HG03460 (cell line): ENCODE data around the gene FMN1.

Experiments
- ATAC-seq: cut with Tn5 transposase; IDR thresholded peaks from one replicate; pipeline ENCODE4 v1.9.1; 2021; ENCODE audit not compliant: unreplicated experiment

FMN1 gene

DNA sequence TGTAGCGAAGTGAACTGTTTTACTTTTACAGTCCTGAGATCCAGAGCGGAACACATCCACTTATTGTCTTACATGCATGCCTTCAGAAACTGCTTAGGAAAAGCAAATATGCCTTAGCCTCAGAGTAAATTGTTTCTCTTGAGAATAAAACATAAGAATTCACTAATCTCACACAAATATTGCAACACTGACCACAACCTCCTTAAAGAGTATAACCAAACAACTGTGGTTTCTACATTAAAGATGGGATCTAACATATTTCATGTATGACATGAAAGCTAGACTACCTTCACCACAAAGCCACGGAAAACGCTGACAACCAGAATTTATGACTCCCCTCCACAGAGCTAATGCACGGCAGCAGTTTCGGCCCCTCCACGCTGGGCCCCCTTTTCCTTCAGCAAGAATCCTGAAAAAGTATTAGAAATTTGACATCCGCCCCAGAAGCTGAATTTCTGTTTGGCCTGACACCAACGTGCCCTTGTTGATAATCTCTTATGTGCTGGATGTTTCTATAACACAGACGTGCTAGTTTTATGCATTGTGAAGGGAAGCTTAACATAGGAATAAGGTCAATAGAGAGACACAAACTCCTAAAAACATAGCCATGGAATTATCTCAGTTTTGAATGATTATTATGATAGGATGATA lies 392.1 kb downstream of the FMN1 start:
- no peak for ATAC-seq

DNA sequence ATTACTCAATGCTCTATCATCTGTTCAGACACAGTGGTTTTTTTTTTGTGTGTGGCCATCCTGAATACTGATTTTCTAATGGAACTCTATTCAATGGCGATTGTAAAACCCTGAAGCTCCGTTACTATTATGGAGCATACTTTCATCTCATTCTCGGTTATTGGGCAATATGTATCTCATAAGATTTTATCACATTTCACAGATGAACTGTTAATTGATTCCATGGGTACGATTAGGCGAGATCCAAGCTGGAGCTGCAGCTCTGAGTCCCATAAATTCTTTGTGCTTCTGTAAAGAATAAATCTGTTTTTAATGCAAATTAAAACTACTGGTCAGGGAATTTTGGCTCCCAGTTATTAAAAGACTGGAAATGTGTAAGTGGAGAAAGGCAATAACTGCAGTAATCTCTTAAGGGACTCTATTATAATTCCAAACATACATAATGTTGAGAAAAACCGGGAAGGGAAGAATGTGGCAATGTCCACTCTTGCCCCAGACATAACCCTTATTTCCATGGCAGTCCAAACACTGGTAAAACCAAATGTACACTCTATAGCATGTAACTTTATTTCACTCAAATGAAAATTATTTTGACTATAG lies 394.5 kb downstream of the FMN1 start:
- ATAC-seq, result no peak

DNA sequence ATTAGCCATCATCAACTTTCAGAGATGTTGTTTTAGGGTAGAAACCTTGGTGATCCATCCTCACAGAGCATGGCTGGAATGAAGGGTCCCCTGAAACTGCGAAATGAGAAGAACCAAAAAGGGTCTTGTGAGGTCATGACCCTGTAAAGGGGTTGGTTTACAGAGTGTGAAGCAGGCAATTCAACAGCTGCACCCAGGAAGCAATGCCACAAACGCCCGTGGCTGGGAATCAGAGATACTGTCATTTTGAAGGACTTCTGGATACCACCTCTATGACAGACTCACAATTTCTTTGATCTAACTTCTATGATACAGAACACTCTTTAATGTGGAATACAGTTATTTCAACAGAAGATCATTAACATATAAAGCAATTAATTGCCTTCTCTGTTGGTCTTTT lies 397.7 kb downstream of the FMN1 start:
- no peak for ATAC-seq

DNA sequence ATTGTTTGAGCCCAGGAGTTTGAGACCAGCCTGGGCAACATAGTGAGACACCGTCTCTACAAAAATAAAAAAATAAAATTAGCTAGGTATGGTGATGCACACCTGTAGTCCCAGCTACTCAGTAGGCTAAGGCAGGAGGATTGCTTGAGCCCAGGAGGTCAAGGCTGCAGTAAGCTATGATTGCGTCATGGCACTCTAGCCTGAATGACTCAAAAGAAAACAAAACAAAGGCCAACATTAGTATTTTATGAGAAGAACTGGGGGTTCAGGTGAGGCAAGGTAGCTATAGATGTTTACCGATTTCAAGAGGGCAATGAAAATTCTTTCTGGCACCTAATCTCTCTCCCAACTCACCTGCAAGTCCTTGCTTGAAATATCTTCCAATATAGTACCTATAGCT lies 399.5 kb downstream of the FMN1 start:
- ATAC-seq, result no peak

DNA sequence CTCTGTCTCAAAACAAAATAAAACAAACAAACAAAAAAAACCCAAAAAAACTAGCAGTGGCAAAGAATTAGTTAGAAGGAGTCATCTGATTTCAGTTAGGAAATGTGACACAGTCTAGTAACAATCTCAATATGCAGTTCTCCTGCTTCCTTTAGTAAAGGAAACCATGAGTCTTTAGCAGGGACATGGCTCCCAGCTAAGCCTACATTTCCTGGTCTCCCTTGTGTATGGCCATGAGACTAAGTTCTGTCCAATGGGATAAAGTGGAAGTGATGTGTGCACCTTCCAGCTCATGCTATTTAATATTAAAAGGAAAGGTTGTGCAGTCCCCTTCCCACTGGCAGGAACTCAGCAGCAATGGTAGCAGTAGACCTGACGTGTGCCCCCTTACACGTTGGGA lies 402.1 kb downstream of the FMN1 start:
- no peak for ATAC-seq

DNA sequence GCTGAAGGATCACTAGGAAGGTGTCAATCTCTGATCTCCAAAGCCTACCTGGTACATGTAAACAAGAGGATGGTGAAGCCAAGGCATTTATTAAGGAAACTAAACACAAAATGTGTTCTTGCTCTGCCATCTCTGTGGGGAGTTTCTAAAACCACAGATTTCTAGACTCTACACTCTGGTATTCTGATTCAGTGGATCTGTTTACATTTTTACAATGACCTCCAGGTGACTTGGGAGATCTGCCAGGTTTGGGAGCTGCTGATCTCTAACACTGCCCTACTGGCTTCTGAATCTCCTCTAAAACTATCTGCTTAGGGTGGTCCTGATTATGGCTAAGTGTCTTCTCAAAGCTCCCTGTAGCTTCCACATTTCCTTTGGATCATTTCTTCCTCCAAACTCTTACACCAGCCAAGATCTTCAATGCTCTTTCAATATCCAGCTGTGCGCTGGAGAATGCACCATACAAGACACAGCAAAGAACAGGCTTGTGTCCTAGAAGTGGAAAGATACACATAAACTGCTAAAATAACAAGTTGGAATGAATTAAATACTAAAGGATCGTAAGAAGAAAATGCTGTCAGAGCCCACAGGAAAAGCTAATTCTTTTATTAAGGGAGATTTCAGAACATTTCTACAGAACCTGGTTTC lies 404.0 kb downstream of the FMN1 start:
- no peak for ATAC-seq

DNA sequence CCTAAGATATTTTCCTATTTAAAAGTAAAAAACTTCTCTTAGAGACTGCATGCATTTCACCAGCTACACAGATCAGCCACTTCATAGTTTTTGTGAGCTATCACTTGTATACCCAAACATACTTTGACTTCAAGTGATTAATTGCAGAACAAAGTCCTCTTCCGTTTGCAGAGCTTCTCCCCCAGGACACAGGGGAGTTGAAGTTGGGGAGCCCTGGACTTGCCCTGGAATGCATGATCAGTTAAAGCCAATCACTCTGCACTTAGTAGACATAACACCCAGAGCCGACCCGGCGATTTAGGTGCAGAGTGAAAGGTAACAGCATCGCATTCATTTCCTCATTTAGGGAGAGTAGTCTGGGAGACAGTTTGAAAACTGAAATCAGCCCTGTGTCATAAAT lies 406.6 kb downstream of the FMN1 start:
- no peak for ATAC-seq

DNA sequence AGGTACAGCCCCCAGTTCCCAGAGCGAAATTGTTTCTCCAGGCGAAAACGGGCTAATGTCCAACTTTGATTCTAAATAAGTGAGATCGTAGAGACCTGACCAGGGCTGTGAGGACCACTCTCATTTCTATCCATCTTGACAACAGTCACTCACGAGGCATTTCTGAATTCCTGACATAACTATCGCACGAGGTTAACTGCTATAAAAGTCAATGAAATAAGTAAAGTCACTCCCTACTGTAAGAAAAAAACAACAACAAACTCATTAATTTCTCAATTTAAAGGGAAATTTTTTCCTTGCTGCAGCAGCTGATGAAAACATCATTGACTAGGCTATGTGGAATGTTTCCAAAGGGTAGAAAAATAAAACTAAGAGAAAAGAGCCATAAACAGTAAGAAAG lies 407.6 kb downstream of the FMN1 start:
- no peak for ATAC-seq

DNA sequence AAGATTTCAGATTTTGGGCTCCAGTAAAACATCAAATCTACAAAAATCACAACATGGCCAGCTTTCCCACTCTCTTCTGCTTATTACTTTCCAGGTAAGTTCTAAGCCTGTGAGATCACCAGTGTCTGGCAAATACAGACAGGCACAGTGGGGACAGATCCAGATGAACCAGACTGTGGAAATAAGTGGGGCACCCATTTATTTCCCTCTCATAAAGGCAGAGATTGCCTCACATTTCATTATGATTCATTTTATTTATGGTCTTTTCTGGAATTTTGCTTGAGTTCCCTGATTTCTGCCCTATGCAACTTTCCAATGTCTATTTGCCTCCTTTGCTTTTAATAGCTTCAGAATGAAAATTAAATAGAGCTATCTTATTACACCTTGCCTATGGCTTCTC lies 409.9 kb downstream of the FMN1 start:
- ATAC-seq, result no peak

DNA sequence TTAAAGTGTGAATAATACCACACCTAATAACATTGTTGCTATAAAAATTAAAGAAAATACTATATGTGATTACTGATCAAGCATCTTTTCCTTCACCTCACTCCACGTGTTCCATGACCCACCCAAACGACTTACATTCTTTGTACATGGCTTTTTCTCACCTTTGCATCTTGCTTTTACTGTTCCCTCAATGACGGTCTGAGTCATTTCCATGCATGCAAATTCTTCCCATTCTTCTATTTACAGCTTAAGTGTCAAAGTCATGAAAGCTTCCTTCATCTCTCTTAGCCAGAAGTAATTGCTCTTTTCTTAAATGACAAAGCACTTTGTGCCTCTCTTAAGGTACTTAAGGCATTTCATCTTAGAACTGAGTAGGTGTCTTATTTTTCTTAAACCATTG lies 412.7 kb downstream of the FMN1 start:
- no peak for ATAC-seq

DNA sequence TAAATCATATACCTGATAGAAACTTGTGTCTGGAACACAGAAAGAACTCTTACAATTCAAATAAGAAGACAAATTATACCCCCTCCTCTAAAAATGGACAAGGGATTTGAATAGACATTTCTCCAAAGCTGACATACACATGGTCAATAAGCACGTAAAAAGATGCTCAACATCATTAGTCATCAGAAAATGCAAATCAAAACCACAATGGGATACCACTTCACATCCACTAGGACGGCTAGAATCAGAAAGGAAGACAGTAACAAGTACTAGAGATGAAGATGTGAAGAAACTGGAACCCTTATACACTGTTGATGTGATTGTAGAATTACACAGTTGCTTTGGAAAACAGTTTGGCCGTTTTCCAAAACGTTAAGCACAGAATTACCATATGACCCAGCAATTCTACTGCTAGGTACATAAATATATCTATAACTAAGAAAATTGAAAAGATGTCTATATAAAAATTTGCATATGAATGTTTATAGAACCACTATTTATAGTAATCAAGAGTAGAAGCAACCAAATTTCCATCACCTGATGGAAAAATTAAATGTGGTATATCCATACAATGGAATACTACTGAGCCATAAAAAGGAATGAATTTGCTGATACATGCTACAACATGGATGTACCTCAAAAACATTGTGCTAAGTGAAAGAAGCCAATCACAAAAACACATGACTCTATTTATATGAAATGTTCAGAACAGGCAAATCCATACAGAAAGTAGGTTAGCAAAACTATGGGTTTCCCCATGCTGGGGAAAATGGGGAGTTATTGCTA lies 415.9 kb downstream of the FMN1 start:
- no peak for ATAC-seq

DNA sequence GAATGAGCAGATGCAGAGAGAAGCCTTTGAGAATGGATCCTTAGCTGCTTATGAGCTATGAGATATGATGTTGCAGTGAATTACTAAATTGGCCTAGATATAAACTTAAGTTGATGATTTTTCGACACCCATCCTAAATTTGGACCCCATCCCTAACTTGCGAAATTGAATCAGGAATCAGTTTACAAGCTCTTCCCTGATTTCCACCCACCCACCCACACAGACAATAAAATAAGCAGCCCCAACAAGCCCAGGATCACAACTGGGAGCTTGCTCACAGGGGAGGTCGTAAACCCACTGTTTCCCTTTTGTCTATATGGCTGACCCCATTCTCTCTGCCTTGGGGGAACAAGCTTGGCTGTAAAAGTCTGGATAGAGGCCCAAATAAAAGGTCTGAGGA lies 419.4 kb downstream of the FMN1 start:
- ATAC-seq, result no peak

DNA sequence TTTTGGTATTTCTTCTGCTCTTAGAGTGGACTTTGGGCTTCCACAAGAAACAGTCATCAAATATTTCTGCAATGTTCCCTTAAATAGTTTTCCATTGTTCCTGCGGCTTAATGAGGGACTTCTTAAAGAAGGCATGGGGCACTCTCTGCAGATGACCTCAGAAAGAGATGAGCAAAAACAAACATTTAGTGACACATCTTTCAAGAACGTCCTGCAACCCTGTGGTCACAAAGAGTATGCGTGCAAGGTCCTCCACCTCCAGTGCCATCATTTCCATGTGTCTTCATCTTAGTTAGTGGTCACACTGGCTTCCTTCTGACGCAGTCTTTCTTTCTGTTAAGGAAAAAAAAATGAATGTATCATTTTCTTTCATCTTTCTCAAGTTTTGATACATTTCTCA lies 420.5 kb downstream of the FMN1 start:
- ATAC-seq, result no peak

DNA sequence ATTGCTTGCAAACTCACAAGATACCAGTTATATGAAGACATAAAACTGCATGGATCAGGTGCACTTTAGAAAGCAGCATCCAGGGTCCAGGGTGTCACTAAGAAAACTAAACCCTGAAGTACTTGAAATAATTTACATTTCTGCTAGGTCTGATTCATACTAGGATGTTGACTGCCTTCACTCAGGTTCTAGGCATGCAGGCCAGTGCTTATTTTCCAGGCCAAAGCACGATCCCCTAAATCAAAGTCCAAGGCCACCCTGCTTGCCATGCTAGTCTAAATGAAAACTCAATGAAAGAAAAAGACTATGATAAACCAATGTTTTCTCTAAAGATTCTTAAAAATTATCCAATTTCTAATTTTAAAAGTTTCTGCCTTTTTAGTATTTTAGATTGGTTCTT lies 427.3 kb downstream of the FMN1 start:
- ATAC-seq, result no peak

DNA sequence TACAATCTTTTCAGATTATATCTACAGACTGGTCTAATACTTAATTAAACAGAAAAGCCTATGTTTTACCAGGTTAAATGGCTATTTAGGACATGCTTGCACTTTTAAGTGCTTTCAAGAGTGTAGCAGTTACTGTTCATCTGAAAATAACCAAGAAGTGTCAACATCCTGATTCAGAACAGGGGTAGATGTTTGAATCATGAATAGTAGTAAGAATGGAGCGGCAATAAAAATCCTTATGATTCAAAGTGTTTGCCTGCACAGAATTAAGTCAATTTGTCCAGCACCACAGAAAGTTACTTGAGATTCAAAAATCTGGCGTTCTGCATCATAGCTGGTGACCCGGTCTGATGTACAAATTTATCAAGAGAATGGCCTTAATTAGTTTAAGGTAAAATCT lies 428.4 kb downstream of the FMN1 start:
- ATAC-seq, result no peak

DNA sequence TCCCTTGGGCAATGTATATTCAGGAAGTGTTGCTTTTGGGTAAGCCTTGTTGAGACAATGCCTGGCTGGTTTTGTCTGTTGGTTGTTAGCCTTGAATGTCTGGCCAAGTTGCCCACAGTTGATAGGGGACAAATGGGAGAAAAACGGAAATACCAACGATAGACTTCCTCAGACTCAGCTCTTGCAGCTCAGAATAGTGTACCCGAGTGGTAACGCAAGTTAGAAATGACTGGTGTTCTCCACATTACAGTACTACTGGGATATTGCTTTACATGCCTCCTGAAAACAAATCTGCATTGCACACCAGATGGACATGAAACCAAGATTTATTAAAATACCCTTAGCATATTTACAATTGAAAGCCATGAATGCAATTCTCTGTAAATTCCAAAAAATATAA lies 429.3 kb downstream of the FMN1 start:
- ATAC-seq, result no peak

DNA sequence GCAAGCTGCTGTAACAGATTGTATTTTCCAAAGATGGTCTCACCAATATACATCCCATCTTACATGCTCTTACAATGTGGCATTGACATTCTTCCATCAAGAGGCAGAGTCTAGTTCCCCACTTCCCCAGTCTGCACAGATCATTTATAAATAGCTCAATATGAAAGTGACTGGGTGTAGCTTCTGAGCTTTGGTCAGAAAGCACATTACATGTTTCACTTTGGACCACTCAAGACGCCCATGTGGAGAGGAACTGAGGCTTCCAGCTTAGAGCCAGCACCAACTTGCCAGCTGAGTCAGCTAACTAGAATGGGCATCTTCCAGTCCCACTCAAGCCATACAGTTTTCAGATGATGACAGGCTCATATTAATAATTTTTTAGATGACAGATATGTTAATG lies 431.2 kb downstream of the FMN1 start:
- no peak for ATAC-seq

DNA sequence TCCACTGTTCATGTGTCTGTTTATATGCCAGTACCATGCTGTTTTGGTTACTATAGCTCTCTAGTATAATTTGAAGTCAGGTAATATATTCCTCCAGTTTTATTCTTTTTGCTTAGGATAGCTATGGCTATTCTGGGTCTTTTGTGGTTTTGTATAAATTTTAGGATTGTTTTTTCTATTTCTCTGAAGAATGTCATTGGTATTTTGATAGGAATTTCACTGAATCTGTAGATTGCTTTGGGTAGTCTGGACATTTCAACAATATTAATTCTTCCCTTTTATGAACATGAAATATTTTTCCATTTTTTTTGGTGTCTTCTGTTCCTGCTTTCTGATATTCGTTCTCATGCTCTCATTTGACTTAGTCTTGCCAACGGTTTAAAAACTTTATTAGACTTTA lies 437.1 kb downstream of the FMN1 start:
- no peak for ATAC-seq

DNA sequence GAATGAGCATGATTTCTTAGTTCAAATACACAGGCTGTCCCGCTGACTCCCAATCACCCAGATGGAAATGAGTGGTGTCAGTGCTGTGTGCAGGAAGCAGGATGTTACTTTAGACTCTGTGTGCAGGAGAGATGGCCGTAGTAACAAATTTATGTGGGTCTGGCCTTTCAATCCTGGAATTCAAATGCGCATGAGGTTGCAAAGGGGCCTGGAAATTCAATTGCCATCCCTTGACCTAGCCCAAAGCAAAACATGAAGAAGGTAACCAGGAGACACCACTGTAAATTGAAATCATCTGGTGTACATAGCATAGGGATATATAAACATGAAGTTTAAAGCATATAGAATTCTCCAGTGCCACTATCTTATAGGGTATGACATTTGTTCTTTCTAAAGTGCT lies 443.5 kb downstream of the FMN1 start:
- no peak for ATAC-seq

DNA sequence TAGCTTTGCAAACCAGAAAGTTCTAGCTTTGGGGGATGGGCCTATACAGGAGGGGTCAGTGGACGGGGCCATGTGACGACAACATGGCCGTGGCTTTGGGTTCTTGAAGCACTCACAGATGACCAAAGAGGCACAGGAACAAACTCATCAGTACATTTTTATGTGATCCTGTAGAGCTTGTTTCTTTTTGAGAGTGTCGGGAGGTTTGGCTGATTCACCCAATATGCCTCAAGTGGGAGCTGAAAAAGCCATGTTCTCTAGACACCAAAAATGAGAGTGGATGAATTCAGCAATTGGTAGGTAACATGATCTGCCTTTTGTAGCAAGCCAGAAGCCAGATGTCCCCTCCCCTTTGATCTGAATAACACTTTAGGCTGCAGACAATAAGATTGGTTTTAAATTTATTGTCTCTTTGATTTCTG lies 446.6 kb downstream of the FMN1 start:
- ATAC-seq, result no peak

DNA sequence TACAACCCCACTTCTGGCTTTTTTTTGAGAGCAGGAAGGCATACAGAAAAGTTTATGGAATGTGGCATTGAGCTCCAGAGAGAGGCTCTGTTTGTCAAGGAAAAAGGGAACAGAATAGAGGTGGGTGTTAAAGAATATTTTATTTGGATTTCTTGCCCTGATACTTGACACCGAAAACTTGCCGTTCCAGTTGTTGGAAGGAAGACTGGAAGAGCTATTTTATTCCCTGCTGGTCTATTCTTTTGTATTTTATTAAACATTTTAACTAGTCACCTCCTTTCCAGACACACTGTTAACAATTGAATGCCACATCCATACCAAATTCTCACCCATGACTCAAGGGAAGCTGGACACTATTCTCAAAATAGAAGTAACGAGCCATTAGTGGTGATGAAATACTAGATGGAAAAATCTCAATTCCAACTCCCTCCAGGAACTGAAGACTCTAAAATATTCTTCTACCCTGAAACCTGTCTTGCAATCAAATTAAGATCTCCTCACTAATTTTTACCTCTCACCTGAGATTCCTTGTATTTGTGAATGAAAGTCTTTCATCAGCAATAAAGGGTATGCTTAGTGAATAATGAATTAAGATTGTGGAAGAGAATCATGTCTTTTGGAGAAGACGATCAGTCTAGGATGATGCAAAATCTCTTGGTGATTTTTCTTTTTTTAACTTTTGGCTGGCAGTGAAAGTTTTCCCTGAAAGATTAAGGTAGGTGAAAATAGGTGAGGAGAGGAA lies 448.2 kb downstream of the FMN1 start:
- no peak for ATAC-seq
